Mammary epithelial cell (primary cell): ENCODE measurements around the gene ERN1.

Experiments used
- EZH2 ChIP-seq: IDR thresholded peaks from 2 replicates; pipeline ENCODE4 v1.6.1; 2012; ENCODE audit warnings: low read length, inconsistent platforms, borderline replicate concordance
- TF ChIP-seq, protein P1 (sequence below), 2 donors: IDR thresholded peaks in 1 of 2; conservative IDR thresholded peaks in 1 of 2; 2 replicates each; pipeline ENCODE4 v1.5.1; 2011 to 2012; ENCODE audit warnings: inconsistent platforms in 2 of 2, low read length in 2 of 2, mild to moderate bottlenecking in 2 of 2, control low read depth in 1 of 2, low read depth in 1 of 2; ENCODE audit not compliant: insufficient read depth in 1 of 2; ENCODE audit errors: extremely low read depth in 1 of 2

GRCh38 chr17:64123114-64123513, 6.8 kb downstream of the ERN1 start:
- TF ChIP-seq, protein P1, sequence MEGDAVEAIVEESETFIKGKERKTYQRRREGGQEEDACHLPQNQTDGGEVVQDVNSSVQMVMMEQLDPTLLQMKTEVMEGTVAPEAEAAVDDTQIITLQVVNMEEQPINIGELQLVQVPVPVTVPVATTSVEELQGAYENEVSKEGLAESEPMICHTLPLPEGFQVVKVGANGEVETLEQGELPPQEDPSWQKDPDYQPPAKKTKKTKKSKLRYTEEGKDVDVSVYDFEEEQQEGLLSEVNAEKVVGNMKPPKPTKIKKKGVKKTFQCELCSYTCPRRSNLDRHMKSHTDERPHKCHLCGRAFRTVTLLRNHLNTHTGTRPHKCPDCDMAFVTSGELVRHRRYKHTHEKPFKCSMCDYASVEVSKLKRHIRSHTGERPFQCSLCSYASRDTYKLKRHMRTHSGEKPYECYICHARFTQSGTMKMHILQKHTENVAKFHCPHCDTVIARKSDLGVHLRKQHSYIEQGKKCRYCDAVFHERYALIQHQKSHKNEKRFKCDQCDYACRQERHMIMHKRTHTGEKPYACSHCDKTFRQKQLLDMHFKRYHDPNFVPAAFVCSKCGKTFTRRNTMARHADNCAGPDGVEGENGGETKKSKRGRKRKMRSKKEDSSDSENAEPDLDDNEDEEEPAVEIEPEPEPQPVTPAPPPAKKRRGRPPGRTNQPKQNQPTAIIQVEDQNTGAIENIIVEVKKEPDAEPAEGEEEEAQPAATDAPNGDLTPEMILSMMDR (conservative IDR thresholded peaks at IDR 0.05 in 1 of 2, IDR thresholded peaks at IDR 0.05 in 1 of 2; ENCODE audit: extremely low read depth in 1 of 2, insufficient read depth in 1 of 2, low read depth in 1 of 2, low read length in 2 of 2), result no peak
- TF ChIP-seq EZH2, result no peak
